ENCODE results near the gene NTNG2.

The NTNG2 gene

DNA sequence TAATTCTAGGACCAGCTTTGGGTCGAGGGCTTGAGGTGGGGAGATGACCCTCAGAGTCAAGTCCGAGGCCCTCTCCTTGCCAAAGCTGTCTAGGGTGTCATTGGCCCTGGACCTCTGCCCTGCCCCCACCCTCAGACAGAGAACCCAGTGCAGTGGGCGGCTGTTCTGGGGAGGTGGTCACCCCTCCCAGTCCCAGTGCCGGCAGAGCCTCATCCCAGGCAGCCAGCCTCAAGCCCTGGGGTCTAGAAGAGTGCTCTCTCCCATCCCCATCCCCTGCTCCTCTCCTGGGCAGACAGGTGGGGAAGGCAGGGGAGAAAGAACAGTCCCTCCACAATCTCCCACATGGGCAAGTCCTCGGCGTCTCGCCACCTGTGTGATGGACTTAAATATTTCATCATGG is 7.0 kb downstream of the NTNG2 start:
- H3K9me3 ChIP-seq (ENCODE audit: insufficient read depth, low read depth, low read length): no peaks in the 10 kb centered on the region
- H3F3A ChIP-seq (ENCODE audit: low read depth): no peaks in the 10 kb centered on the region
- no peak for TF ChIP-seq EZH2phosphoT487 (IDR thresholded peaks at IDR 0.05; ENCODE audit: borderline replicate concordance)
- TF ChIP-seq, protein P1, sequence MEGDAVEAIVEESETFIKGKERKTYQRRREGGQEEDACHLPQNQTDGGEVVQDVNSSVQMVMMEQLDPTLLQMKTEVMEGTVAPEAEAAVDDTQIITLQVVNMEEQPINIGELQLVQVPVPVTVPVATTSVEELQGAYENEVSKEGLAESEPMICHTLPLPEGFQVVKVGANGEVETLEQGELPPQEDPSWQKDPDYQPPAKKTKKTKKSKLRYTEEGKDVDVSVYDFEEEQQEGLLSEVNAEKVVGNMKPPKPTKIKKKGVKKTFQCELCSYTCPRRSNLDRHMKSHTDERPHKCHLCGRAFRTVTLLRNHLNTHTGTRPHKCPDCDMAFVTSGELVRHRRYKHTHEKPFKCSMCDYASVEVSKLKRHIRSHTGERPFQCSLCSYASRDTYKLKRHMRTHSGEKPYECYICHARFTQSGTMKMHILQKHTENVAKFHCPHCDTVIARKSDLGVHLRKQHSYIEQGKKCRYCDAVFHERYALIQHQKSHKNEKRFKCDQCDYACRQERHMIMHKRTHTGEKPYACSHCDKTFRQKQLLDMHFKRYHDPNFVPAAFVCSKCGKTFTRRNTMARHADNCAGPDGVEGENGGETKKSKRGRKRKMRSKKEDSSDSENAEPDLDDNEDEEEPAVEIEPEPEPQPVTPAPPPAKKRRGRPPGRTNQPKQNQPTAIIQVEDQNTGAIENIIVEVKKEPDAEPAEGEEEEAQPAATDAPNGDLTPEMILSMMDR (conservative IDR thresholded peaks at IDR 0.05; ENCODE audit: low read length): no peak
- H3K9ac ChIP-seq (ENCODE audit: low read depth, low read length, poor library complexity, severe bottlenecking): no peak overlapping the region
- no peak overlapping the region for H2AFZ ChIP-seq (ENCODE audit: low read length)
- H3K27me3 ChIP-seq (ENCODE audit: insufficient read depth, low read length, poor library complexity, severe bottlenecking): no peaks in the 10 kb centered on the region
- peaks cover 83% of the 10 kb centered on the region for H3K79me2 ChIP-seq (ENCODE audit: insufficient read depth, low read length)
- no peaks in the 10 kb centered on the region for H3K9me2 ChIP-seq (replicated peaks; ENCODE audit: low read depth, low read length)
- H3K36me3 ChIP-seq (ENCODE audit: insufficient read depth, low read length): peaks cover 28% of the 10 kb centered on the region; the same call in 1 of the 2 replicates
- no peak overlapping the region for H3K4me3 ChIP-seq (ENCODE audit: low read length, poor library complexity, severe bottlenecking)
- H3K4me1 ChIP-seq (ENCODE audit: insufficient read depth, low read length, poor library complexity, severe bottlenecking): peaks cover 38% of the 10 kb centered on the region
- peaks cover 76% of the 10 kb centered on the region for H4K20me1 ChIP-seq (ENCODE audit: insufficient read depth, low read length, poor library complexity, severe bottlenecking)
- H3K4me2 ChIP-seq (ENCODE audit: low read depth, low read length, poor library complexity, severe bottlenecking): peak overlapping the region; percentile 41

DNA sequence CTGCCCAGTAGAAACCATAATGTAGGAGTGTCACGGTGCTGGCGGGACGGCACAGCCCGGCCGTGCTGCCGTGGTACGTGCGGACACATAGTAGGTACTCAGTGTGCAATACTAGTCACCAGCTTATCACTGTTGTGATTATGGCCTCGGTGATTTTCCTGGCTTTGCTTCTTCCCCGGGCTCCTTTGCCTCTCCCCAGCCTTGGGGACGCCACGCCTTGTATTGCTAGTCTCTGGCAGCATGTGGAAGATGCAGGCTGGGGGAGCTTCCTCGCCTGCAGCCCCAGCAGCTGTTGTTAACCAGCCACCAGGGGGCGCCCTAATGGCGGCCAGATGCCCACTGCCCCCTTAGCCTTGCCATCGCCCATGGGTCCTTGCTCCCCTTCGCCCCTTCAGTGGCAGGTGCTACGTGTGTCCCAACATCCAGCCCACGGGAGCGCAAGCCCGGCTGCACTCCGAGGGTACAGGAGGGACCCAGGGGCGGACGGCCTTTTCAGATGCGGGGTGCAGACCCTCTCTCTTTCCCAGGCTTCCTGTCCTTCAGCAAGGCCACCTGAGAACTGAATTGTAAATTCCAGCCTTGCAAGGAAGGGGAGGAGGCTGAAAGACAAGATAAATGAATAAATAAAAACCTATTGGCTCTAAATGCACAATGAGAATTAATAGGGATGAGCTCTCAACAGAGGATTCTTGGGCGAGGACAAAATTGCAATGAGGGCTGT is 8.0 kb downstream of the NTNG2 start:
- no peaks in the 10 kb centered on the region for H3K9me3 ChIP-seq (ENCODE audit: insufficient read depth, low read depth, low read length)
- H3K9ac ChIP-seq (ENCODE audit: low read depth, low read length, poor library complexity, severe bottlenecking): no peak overlapping the region
- H3K9me2 ChIP-seq (replicated peaks; ENCODE audit: low read depth, low read length): no peaks in the 10 kb centered on the region
- peaks cover 66% of the 10 kb centered on the region for H4K20me1 ChIP-seq (ENCODE audit: insufficient read depth, low read length, poor library complexity, severe bottlenecking)
- no peaks in the 10 kb centered on the region for H3K27me3 ChIP-seq (ENCODE audit: insufficient read depth, low read length, poor library complexity, severe bottlenecking)
- peaks cover 80% of the 10 kb centered on the region for H3K79me2 ChIP-seq (ENCODE audit: insufficient read depth, low read length)
- H2AFZ ChIP-seq (ENCODE audit: low read length): no peak overlapping the region
- H3K4me3 ChIP-seq (ENCODE audit: low read length, poor library complexity, severe bottlenecking): no peak overlapping the region
- TF ChIP-seq EZH2phosphoT487 (IDR thresholded peaks at IDR 0.05; ENCODE audit: borderline replicate concordance): no peak
- TF ChIP-seq, protein P1 (conservative IDR thresholded peaks at IDR 0.05; ENCODE audit: low read length): peak; percentile 93
- H3K36me3 ChIP-seq (ENCODE audit: insufficient read depth, low read length): peaks cover 33% of the 10 kb centered on the region; the same call in 1 of the 2 replicates
- H3F3A ChIP-seq (ENCODE audit: low read depth): no peaks in the 10 kb centered on the region
- H3K4me2 ChIP-seq (ENCODE audit: low read depth, low read length, poor library complexity, severe bottlenecking): peak overlapping the region; percentile 41
- H3K4me1 ChIP-seq (ENCODE audit: insufficient read depth, low read length, poor library complexity, severe bottlenecking): peaks cover 31% of the 10 kb centered on the region

DNA sequence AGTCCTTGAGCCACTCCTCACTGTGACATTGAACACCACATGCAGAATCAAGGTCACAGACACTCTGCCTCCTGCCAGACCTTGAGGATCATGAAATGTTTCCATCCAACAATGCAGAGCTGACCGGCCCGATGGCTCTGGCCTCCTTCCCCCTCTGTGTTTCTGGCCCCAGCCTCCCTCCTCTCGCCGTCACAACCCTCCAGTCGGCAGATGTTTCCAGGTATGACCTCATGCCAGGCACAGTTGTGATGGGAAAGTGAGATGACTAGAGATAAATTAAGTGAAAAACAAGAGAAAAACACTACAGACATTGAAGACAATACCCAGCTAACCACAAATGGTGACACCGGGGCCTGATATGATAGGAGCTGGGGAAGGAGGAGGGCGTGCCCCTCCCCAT is 9.8 kb downstream of the NTNG2 start:
- H4K20me1 ChIP-seq (ENCODE audit: insufficient read depth, low read length, poor library complexity, severe bottlenecking): peaks cover 49% of the 10 kb centered on the region
- peaks cover 74% of the 10 kb centered on the region for H3K79me2 ChIP-seq (ENCODE audit: insufficient read depth, low read length)
- H3K9ac ChIP-seq (ENCODE audit: low read depth, low read length, poor library complexity, severe bottlenecking): no peak overlapping the region
- no peak overlapping the region for H3K4me2 ChIP-seq (ENCODE audit: low read depth, low read length, poor library complexity, severe bottlenecking)
- no peaks in the 10 kb centered on the region for H3K27me3 ChIP-seq (ENCODE audit: insufficient read depth, low read length, poor library complexity, severe bottlenecking)
- no peaks in the 10 kb centered on the region for H3K9me2 ChIP-seq (replicated peaks; ENCODE audit: low read depth, low read length)
- no peaks in the 10 kb centered on the region for H3F3A ChIP-seq (ENCODE audit: low read depth)
- TF ChIP-seq, protein P1 (conservative IDR thresholded peaks at IDR 0.05; ENCODE audit: low read length): no peak
- TF ChIP-seq EZH2phosphoT487 (IDR thresholded peaks at IDR 0.05; ENCODE audit: borderline replicate concordance): no peak
- no peak overlapping the region for H3K4me3 ChIP-seq (ENCODE audit: low read length, poor library complexity, severe bottlenecking)
- H2AFZ ChIP-seq (ENCODE audit: low read length): no peak overlapping the region
- H3K9me3 ChIP-seq (ENCODE audit: insufficient read depth, low read depth, low read length): no peaks in the 10 kb centered on the region
- H3K36me3 ChIP-seq (ENCODE audit: insufficient read depth, low read length): peaks cover 41% of the 10 kb centered on the region; the same call in 1 of the 2 replicates
- peaks cover 15% of the 10 kb centered on the region for H3K4me1 ChIP-seq (ENCODE audit: insufficient read depth, low read length, poor library complexity, severe bottlenecking)

Measured in Loucy (cell line).